Measurements from ENCODE around the gene PDE4B. TPM values are rescaled to one million over a fixed set of nuclear protein-coding genes. Genes with fewer than 3 reads are reported as not detected.
"Not testable (repeated sequence)": the region's sequence is repeated elsewhere in the genome, so short reads cannot be mapped to it uniquely, and the experiment has no call there.

PDE4B gene
- total and polyA plus RNA-seq, 3 experiments from 2014 or later: 29.7 to 34.5 (median 31.4) TPM

DNA sequence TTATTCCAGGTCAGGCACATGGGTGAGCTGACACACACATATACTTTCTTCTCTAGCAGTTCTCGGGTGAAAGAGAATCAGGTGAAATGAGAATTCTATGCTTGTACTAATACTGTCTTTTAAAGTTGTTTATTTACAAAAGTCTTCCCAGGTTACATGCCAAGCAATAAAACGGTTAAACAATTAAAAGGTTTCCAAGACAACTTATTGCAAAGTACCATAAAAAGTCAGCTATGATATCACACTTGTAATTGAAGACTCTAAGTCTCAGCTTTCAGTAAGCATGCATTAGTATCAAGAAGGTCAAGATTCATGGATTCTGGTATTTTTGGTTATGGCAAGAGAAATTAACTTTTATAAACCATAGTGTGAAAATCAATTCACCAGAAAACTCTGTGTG, 171.4 kb downstream of the PDE4B start:
- CTCF ChIA-PET: interaction anchor here (2.0 to 2.4 kb wide), 2 partner anchors 278 to 482 kb away, joined by 8 to 10 read pairs; no protein-coding TSS in a partner anchor
- Mint-ChIP-seq H3K36me3 (peaks cover 0 to 6% (median 4%) of the 10 kb centered on the region in 3 donors), H3K4me1 (no peaks in the 10 kb centered on the region), H3K9me3 (no peaks in the 10 kb centered on the region), H3K27ac (no peak overlapping the region), H3K27me3 (peaks cover 5 to 12% of the 10 kb centered on the region in 2 donors), H3K4me3 (no peak overlapping the region)
- H3K4me1 ChIP-seq (ENCODE audit: insufficient read depth, low read length): no peaks in the 10 kb centered on the region
- H3K4me3 ChIP-seq (ENCODE audit: low read length): no peak overlapping the region
- no peaks in the 10 kb centered on the region for H3K36me3 ChIP-seq (ENCODE audit: insufficient read depth, low read length)
- no peak overlapping the region for H3K27ac ChIP-seq (ENCODE audit: low read depth, low read length)
- POLR2A ChIA-PET: no interaction called here
- no peaks in the 10 kb centered on the region for H3K27me3 ChIP-seq (ENCODE audit: insufficient read depth, low read length, poor library complexity, severe bottlenecking)
- no peak for DNase-seq
- H3K9me3 ChIP-seq (ENCODE audit: low read length): no peaks in the 10 kb centered on the region

- ChIA-PET POLR2A (no interaction called here), CTCF (interaction anchor here (1.3 to 2.4 kb wide), 2 partner anchors 277 to 481 kb away, joined by 4 to 10 read pairs; no protein-coding TSS in a partner anchor)
- no peaks in the 10 kb centered on the region for H3K27me3 ChIP-seq (ENCODE audit: insufficient read depth, low read length, poor library complexity, severe bottlenecking)
- H3K27ac Mint-ChIP-seq: no peak overlapping the region
- H3K9me3 Mint-ChIP-seq: no peaks in the 10 kb centered on the region
- H3K9me3 ChIP-seq (ENCODE audit: low read length): no peaks in the 10 kb centered on the region
- H3K4me3 ChIP-seq (ENCODE audit: low read length): no peak overlapping the region
- no peaks in the 10 kb centered on the region for H3K4me1 ChIP-seq (ENCODE audit: insufficient read depth, low read length)
- H3K4me3 Mint-ChIP-seq: no peak overlapping the region
- H3K4me1 Mint-ChIP-seq: no peaks in the 10 kb centered on the region
- no peak for DNase-seq
- H3K36me3 Mint-ChIP-seq: peaks cover 0 to 6% (median 4%) of the 10 kb centered on the region in 3 donors
- H3K27me3 Mint-ChIP-seq: peaks cover 2 to 7% of the 10 kb centered on the region in 2 donors
- no peaks in the 10 kb centered on the region for H3K36me3 ChIP-seq (ENCODE audit: insufficient read depth, low read length)
- no peak overlapping the region for H3K27ac ChIP-seq (ENCODE audit: low read depth, low read length)
Observed at GRCh38 chr1:65965112-65965996, 172.7 kb downstream of the PDE4B start.

GRCh38 chr1:65967492-65967891, 174.8 kb downstream of the PDE4B start:
- POLR2A ChIA-PET; H3K4me3 ChIP-seq (ENCODE audit: low read length); H3K36me3 ChIP-seq (ENCODE audit: insufficient read depth, low read length); H3K27me3 ChIP-seq (ENCODE audit: insufficient read depth, low read length, poor library complexity, severe bottlenecking); H3K27ac Mint-ChIP-seq; DNase-seq; H3K9me3 Mint-ChIP-seq; H3K36me3 Mint-ChIP-seq; H3K4me3 Mint-ChIP-seq; H3K4me1 Mint-ChIP-seq; H3K4me1 ChIP-seq (ENCODE audit: insufficient read depth, low read length); H3K27ac ChIP-seq (ENCODE audit: low read depth, low read length); H3K9me3 ChIP-seq (ENCODE audit: low read length): not testable (repeated sequence)
- CTCF ChIA-PET: interaction anchor here (1.1 kb wide), 1 partner anchor 479 kb away, joined by 3 read pairs; no protein-coding TSS in a partner anchor
- H3K27me3 Mint-ChIP-seq: peaks cover 3 to 17% of the 10 kb centered on the region in 2 donors

GRCh38 chr1:65971547-65971946, 178.9 kb downstream of the PDE4B start:
- CTCF ChIA-PET: no interaction called here
- peaks cover 0 to 9% (median 4%) of the 10 kb centered on the region in 3 donors for H3K36me3 Mint-ChIP-seq
- H3K9me3 ChIP-seq (ENCODE audit: low read length): no peaks in the 10 kb centered on the region

GRCh38 chr1:65975708-65976107, 183.0 kb downstream of the PDE4B start:
- H3K27me3 Mint-ChIP-seq: peaks cover 6 to 32% of the 10 kb centered on the region in 2 donors
- ChIA-PET POLR2A (no interaction called here), CTCF (no interaction called here)
- no peak overlapping the region for H3K27ac Mint-ChIP-seq
- H3K36me3 Mint-ChIP-seq: peaks cover 0 to 5% (median 0%) of the 10 kb centered on the region in 3 donors
- no peak overlapping the region for H3K4me3 Mint-ChIP-seq
- H3K27ac ChIP-seq (ENCODE audit: low read depth, low read length): no peak overlapping the region
- H3K9me3 ChIP-seq (ENCODE audit: low read length): no peaks in the 10 kb centered on the region
- no peaks in the 10 kb centered on the region for H3K27me3 ChIP-seq (ENCODE audit: insufficient read depth, low read length, poor library complexity, severe bottlenecking)
- no peak for DNase-seq
- no peaks in the 10 kb centered on the region for H3K4me1 ChIP-seq (ENCODE audit: insufficient read depth, low read length)
- no peak overlapping the region for H3K4me3 ChIP-seq (ENCODE audit: low read length)
- H3K9me3 Mint-ChIP-seq: peaks cover 12 to 21% (median 19%) of the 10 kb centered on the region in 5 donors
- no peaks in the 10 kb centered on the region for H3K4me1 Mint-ChIP-seq
- H3K36me3 ChIP-seq (ENCODE audit: insufficient read depth, low read length): no peaks in the 10 kb centered on the region

More at GRCh38 chr1:65971547-65971946, 178.9 kb downstream of the PDE4B start:
- POLR2A ChIA-PET: no interaction called here
- Mint-ChIP-seq H3K9me3 (peaks cover 5 to 20% (median 13%) of the 10 kb centered on the region in 5 donors), H3K4me1 (no peaks in the 10 kb centered on the region), H3K4me3 (no peak overlapping the region), H3K27me3 (peaks cover 4 to 16% of the 10 kb centered on the region in 2 donors), H3K27ac (no peak overlapping the region)
- Histone ChIP-seq H3K36me3 (ENCODE audit: insufficient read depth, low read length) (no peaks in the 10 kb centered on the region), H3K27me3 (ENCODE audit: insufficient read depth, low read length, poor library complexity, severe bottlenecking) (no peaks in the 10 kb centered on the region), H3K4me1 (ENCODE audit: insufficient read depth, low read length) (no peaks in the 10 kb centered on the region), H3K4me3 (ENCODE audit: low read length) (no peak overlapping the region), H3K27ac (ENCODE audit: low read depth, low read length) (no peak overlapping the region)
- no peak for DNase-seq

DNA sequence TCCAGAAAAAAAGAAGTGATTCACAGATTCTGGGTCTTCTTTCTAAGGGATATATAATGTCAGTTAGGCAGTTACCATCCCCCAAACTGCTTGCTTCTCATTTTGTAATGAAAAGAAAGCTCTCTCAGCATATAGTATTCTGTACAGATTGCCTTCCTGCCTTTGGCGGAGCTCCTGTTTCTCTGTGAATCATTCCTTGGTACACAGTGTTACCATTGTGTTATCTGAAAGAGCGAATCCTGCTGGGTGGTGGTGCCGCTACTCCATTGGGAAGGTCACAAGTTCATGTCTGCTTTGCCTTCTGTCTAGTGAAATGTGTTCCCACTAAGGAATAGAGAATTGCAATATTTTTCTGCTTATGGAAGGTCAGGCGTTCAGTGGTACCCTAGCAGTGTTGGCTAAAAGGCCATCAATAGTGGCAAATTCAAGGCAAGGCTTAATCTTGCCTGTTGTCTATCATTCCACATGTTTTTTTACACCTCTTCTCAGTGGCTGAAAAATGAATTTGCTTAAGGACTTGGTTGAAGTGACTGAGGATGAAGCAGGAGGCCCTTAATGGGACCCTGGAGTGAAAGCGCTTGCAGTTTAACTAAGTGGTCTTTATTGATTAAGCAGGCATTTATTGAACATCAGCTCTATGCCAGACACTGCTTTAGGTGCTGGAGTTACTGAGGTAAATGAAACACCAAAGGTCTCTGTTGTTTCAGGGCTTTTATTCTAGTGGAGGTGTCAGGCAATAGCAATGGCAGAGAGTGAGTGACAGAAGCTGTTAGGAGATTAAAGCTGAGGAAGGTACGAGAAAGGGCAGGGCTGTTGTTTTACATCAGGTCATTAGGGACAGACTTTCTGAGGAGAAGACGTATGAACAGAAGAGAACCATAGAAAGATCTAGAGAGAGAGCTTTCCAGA, 186.7 kb downstream of the PDE4B start:
- H3K36me3 Mint-ChIP-seq: peaks cover 0 to 5% (median 0%) of the 10 kb centered on the region in 3 donors
- H3K9me3 Mint-ChIP-seq: peaks cover 12 to 21% (median 19%) of the 10 kb centered on the region in 5 donors
- no peak overlapping the region for H3K27ac Mint-ChIP-seq
- H3K4me3 Mint-ChIP-seq: no peak overlapping the region
- no peaks in the 10 kb centered on the region for H3K4me1 ChIP-seq (ENCODE audit: insufficient read depth, low read length)
- DNase-seq: no peak
- H3K36me3 ChIP-seq (ENCODE audit: insufficient read depth, low read length): no peaks in the 10 kb centered on the region
- no peaks in the 10 kb centered on the region for H3K4me1 Mint-ChIP-seq
- H3K9me3 ChIP-seq (ENCODE audit: low read length): no peaks in the 10 kb centered on the region
- H3K27me3 ChIP-seq (ENCODE audit: insufficient read depth, low read length, poor library complexity, severe bottlenecking): no peaks in the 10 kb centered on the region
- no peak overlapping the region for H3K4me3 ChIP-seq (ENCODE audit: low read length)
- ChIA-PET POLR2A (no interaction called here), CTCF (no interaction called here)
- no peak overlapping the region for H3K27ac ChIP-seq (ENCODE audit: low read depth, low read length)
- peaks cover 5 to 51% of the 10 kb centered on the region in 2 donors for H3K27me3 Mint-ChIP-seq

- no peaks in the 10 kb centered on the region for H3K9me3 ChIP-seq (ENCODE audit: low read length)
- Mint-ChIP-seq H3K9me3 (peaks cover 5 to 13% (median 12%) of the 10 kb centered on the region in 5 donors), H3K27ac (no peak overlapping the region), H3K27me3 (peaks cover 4 to 47% of the 10 kb centered on the region in 2 donors), H3K36me3 (peaks cover 0 to 5% (median 0%) of the 10 kb centered on the region in 3 donors), H3K4me3 (no peak overlapping the region), H3K4me1 (no peaks in the 10 kb centered on the region)
- H3K4me3 ChIP-seq (ENCODE audit: low read length): no peak overlapping the region
- H3K27ac ChIP-seq (ENCODE audit: low read depth, low read length): no peak overlapping the region
- H3K4me1 ChIP-seq (ENCODE audit: insufficient read depth, low read length): no peaks in the 10 kb centered on the region
- H3K36me3 ChIP-seq (ENCODE audit: insufficient read depth, low read length): no peaks in the 10 kb centered on the region
- DNase-seq: no peak
- ChIA-PET POLR2A (no interaction called here), CTCF (no interaction called here)
- no peaks in the 10 kb centered on the region for H3K27me3 ChIP-seq (ENCODE audit: insufficient read depth, low read length, poor library complexity, severe bottlenecking)
Observed at GRCh38 chr1:65980237-65980636, 187.5 kb downstream of the PDE4B start.

DNA sequence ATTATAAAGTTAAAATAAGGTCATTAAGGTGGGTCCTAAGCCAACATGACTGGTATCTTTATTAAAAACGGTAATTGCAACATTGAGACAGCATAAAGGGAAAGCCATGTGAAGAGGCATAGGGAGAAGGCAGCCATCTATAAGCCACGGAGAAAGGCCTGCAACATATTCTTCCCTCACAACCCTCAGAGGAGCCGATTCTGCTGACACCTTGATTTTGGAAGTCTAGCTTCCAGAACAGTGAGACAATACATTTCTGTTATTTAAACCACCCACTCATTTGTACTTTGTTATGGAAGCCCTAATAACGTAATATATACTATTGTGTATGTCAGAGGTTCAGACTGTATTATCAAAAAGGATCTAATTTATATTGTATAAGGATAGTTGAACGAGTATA, 190.8 kb downstream of the PDE4B start:
- no peak for DNase-seq
- Histone ChIP-seq H3K9me3 (ENCODE audit: low read length) (no peaks in the 10 kb centered on the region), H3K36me3 (ENCODE audit: insufficient read depth, low read length) (no peaks in the 10 kb centered on the region), H3K4me3 (ENCODE audit: low read length) (no peak overlapping the region), H3K27me3 (ENCODE audit: insufficient read depth, low read length, poor library complexity, severe bottlenecking) (no peaks in the 10 kb centered on the region), H3K27ac (ENCODE audit: low read depth, low read length) (no peak overlapping the region), H3K4me1 (ENCODE audit: insufficient read depth, low read length) (no peaks in the 10 kb centered on the region)
- Mint-ChIP-seq H3K36me3 (no peaks in the 10 kb centered on the region), H3K4me1 (no peaks in the 10 kb centered on the region), H3K4me3 (no peak overlapping the region), H3K27me3 (peaks cover 4 to 54% of the 10 kb centered on the region in 2 donors), H3K27ac (no peak overlapping the region), H3K9me3 (no peaks in the 10 kb centered on the region)
- ChIA-PET CTCF (no interaction called here), POLR2A (no interaction called here)

All from CD8-positive, alpha-beta memory T cell (primary cell).